Heart left ventricle (tissue), 16 donors: Measurements from ENCODE around the gene CAMTA1. TPM values are rescaled to one million over a fixed set of nuclear protein-coding genes. Genes with fewer than 3 reads are reported as not detected.
"Not testable (repeated sequence)": the region's sequence is repeated elsewhere in the genome, so short reads cannot be mapped to it uniquely, and the experiment has no call there.

Experiments
- ATAC-seq, 4 donors: fragments of 200-7000 bp; cut with Tn5 transposase; one replicate each; pipeline ENCODE4 v1.9.1; 2020 to 2022; ENCODE audit warnings: moderate library complexity in 4 of 4, mild to moderate bottlenecking in 3 of 4, moderate number of reproducible peaks in 1 of 4
- DNase-seq, 5 donors: peaks; one replicate each; pipeline ENCODE4 v3.0.0-alpha.2; 2020
- H3K27ac ChIP-seq, 12 donors: fragments of 200-600 bp; sonication (generic) in 4 of 12; one replicate each; pipeline versions ENCODE4 v1.5.0 to v1.8.0; 2016 to 2022; ENCODE audit warnings: mild to moderate bottlenecking in 2 of 12
- H3K27me3 ChIP-seq, 9 donors: fragments of 200-600 bp; sonication (generic) in 2 of 9; one replicate each; pipeline versions ENCODE4 v1.5.1 to v1.8.0; 2016 to 2022; ENCODE audit warnings: mild to moderate bottlenecking in 3 of 9
- H3K36me3 ChIP-seq, 9 donors: fragments of 200-600 bp; sonication (generic) in 2 of 9; one replicate each; pipeline versions ENCODE4 v1.5.0 to v1.8.0; 2018 to 2022; ENCODE audit warnings: mild to moderate bottlenecking in 2 of 9
- H3K4me1 ChIP-seq, 12 donors: fragments of 200-600 bp; sonication (generic) in 4 of 12; one replicate each; pipeline versions ENCODE4 v1.5.0 to v1.8.0; 2016 to 2022; ENCODE audit warnings: mild to moderate bottlenecking in 3 of 12
- H3K4me3 ChIP-seq, 12 donors: fragments of 200-600 bp; sonication (generic) in 4 of 12; one replicate each; pipeline versions ENCODE4 v1.5.0 to v1.8.0; 2017 to 2022; ENCODE audit warnings: mild to moderate bottlenecking in 9 of 12, moderate library complexity in 4 of 12
- H3K9me3 ChIP-seq, 12 donors: fragments of 200-600 bp; sonication (generic) in 4 of 12; one replicate each; pipeline versions ENCODE4 v1.5.0 to v1.8.0; 2016 to 2022; ENCODE audit warnings: mild to moderate bottlenecking in 1 of 12
- POLR2A ChIP-seq, 2 donors: fragments of 450-650 bp; IDR thresholded peaks; one replicate each; pipeline ENCODE4 v1.6.1; 2017; ENCODE audit warnings: antibody characterized with exemption in 2 of 2, mild to moderate bottlenecking in 2 of 2, moderate library complexity in 2 of 2
- WGBS, 4 donors: extraction: QIAGEN DNeasy Blood & Tissue Kit in 2 of 4; methylation state at CpG; one replicate each; pipeline versions ENCODE4 v1.1.5 to v1.1.7; 2013 to 2018; 5-methylcytosine and 5-hydroxymethylcytosine counted together
- intact Hi-C, 10 donors: fragments of 100-400 bp; cut with DNase I; formaldehyde crosslinking; loops; one replicate each; pipeline versions ENCODE4 v1.11.1 to v1.14.2; 2022
- polyA plus RNA-seq, 2 donors: library from polyadenylated mRNA; stranded (reverse); fragments of 200-250 nt; gene quantifications; one replicate each; pipeline ENCODE4 v1.2.3, GENCODE V29; 2013
- total RNA-seq, 9 donors: library from RNA; depleted of rRNA in 2 of 9; stranded (reverse); fragments of >200 nt in 2 of 9; fragmentation: NEBNext Ultra II Directional in 3 of 9; extraction: Animal tissue kit (Norgen Biotek cat#: 25700) in 3 of 9; gene quantifications; one replicate each; pipeline versions ENCODE4 v1.1.0 to v1.2.4, GENCODE V29; 2016 to 2023
- TF ChIP-seq, protein P1 (sequence below), 12 donors: fragments of 200-600 bp; sonication (generic) in 4 of 12; IDR thresholded peaks; one replicate each; pipeline versions ENCODE4 v1.5.0 to v1.8.0; 2018 to 2022; ENCODE audit warnings: antibody characterized with exemption in 12 of 12, mild to moderate bottlenecking in 5 of 12
- donor health status: ischemic (EF 13 %, LVEDD 7.1; RV severe dilation, severe dysfunction).
- donor health status: healthy with polysubstance abuse.
- donor health status: DM: no; HTN: yes; CAD: no.
- donor health status: DM: no; HTN: no; CAD: no.
- donor health status: ischemic (EF 25% LVEDD 6.9; RV normal size, moderate dysfunction).
- donor health status: ischemic (EF 25% LVEDD 5.7; RV mildly dilated, moderate dysfunction).
- donor health status: healthy.
- donor health status: DM: yes; HTN: yes; CAD: no.
- donor health status: ischemic (EF 35%, LVEDD 5.7; RV mildly dilated, moderate dysfunction).
- donor health status: nonischemic (EF 11% LVEDD 7.7; RV severe dilation, severe dysfunction).
- donor health status: DM: yes; HTN: yes; CAD: no.
- donor health status: PGD.
- donor health status: ischemic (EF 29% LVEDD 5.4; RV normal size, mild dysfunction).
- donor health status: nonischemic (EF 23%, LVEDD 6.1; RV moderate dilation, normal function).

CAMTA1 gene
- total and polyA plus RNA-seq, 11 donors, result 114 to 303 (median 137) TPM

DNA sequence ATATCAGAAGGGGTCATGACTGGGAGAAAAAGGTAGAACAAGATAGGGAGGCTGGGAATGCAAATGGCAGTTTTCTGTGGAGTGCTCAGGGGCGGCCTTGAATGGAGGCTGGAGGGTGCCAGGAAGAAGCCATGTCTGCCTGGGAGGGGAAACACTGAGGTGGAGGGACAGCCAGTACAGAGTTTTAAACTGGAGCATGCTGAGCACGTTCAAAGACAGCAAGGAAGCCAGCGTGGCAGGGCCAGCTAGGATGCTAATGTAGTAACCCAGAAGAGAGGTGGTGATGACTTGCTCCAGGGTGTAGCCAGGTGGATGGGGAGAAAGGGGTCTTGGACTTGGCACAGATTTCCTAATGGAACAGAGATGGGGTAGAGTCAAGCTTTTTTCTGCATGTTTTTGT lies 540.0 kb downstream of the CAMTA1 start:
- no peak for ATAC-seq
- WGBS, 4 donors, result 80 to 87% (median 85%) methylated on average over 3 of the region's 3 CpGs
- Histone ChIP-seq H3K27me3 (peaks cover 0 to 4% (median 0%) of the 10 kb centered on the region in 9 donors), H3K4me1 (no peaks in the 10 kb centered on the region), H3K9me3 (peaks cover 0 to 12% (median 0%) of the 10 kb centered on the region in 12 donors), H3K27ac (no peak overlapping the region), H3K4me3 (no peak overlapping the region), H3K36me3 (no peaks in the 10 kb centered on the region)
- DNase-seq, result no peak
- intact Hi-C loops, result no loop called here
- TF ChIP-seq, protein P1, sequence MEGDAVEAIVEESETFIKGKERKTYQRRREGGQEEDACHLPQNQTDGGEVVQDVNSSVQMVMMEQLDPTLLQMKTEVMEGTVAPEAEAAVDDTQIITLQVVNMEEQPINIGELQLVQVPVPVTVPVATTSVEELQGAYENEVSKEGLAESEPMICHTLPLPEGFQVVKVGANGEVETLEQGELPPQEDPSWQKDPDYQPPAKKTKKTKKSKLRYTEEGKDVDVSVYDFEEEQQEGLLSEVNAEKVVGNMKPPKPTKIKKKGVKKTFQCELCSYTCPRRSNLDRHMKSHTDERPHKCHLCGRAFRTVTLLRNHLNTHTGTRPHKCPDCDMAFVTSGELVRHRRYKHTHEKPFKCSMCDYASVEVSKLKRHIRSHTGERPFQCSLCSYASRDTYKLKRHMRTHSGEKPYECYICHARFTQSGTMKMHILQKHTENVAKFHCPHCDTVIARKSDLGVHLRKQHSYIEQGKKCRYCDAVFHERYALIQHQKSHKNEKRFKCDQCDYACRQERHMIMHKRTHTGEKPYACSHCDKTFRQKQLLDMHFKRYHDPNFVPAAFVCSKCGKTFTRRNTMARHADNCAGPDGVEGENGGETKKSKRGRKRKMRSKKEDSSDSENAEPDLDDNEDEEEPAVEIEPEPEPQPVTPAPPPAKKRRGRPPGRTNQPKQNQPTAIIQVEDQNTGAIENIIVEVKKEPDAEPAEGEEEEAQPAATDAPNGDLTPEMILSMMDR (IDR thresholded peaks at IDR 0.05), result no peak
- no peak for TF ChIP-seq POLR2A (IDR thresholded peaks at IDR 0.05)

DNA sequence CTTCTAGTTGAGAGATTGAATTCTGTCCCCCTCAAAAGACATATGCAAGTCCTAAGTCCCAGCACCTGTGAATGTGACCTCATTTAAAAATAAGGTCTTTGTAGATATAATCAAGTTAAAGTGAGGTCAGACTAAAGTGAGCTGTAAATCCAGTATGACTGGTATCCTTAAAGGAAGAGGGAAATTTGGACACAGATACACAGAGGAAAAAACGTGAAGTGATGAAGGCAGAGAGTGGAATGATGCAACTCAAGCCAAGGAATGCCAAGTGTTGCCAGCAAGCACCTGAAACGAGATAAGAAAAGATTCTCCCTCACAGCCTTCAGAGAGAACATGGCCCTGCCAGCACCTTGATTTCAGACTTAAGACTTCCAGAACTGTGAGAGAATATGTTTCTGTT lies 541.1 kb downstream of the CAMTA1 start:
- DNase-seq (no peak), ATAC-seq (no peak)
- WGBS, 4 donors, result 46 to 59% (median 55%) methylated on average over 2 of the region's 2 CpGs
- TF ChIP-seq, protein P1 (IDR thresholded peaks at IDR 0.05), result no peak
- H3K9me3 ChIP-seq, result peaks cover 0 to 12% (median 0%) of the 10 kb centered on the region in 12 donors
- no peaks in the 10 kb centered on the region for H3K4me1 ChIP-seq
- H3K36me3 ChIP-seq, result no peaks in the 10 kb centered on the region
- H3K4me3 ChIP-seq, result no peak overlapping the region
- H3K27ac ChIP-seq, result no peak overlapping the region
- H3K27me3 ChIP-seq, result peaks cover 0 to 4% (median 0%) of the 10 kb centered on the region in 9 donors
- intact Hi-C loops, result no loop called here

DNA sequence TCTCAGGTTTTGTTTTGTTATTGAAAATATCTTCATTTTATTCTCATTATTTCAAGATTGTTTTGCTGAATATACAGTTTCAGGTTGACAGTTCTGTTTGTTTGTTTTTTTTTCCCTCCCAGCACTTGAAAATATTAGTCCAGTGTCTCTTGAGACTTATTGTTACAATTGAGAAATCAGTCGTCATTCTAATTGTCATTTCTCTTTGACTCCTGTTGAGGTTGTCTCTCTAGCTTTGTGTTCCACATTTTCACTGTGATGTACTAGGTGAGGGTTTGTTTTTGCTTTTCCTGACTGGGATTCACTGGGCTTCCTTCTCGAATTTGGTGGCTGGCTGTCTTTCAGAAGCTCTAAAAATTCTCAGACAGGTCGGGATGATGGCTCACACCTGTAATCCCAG lies 542.6 kb downstream of the CAMTA1 start:
- Histone ChIP-seq H3K4me1 (no peaks in the 10 kb centered on the region), H3K36me3 (no peaks in the 10 kb centered on the region), H3K4me3 (no peak overlapping the region), H3K27me3 (peaks cover 0 to 4% (median 0%) of the 10 kb centered on the region in 9 donors), H3K27ac (no peak overlapping the region), H3K9me3 (peaks cover 0 to 12% (median 0%) of the 10 kb centered on the region in 12 donors)
- intact Hi-C loops, result no loop called here
- DNase-seq (no peak), ATAC-seq (no peak)
- TF ChIP-seq, protein P1 (IDR thresholded peaks at IDR 0.05), result no peak
- no peak for TF ChIP-seq POLR2A (IDR thresholded peaks at IDR 0.05)
- 63 to 76% (median 72%) methylated on average over 3 of the region's 3 CpGs for WGBS, 4 donors

DNA sequence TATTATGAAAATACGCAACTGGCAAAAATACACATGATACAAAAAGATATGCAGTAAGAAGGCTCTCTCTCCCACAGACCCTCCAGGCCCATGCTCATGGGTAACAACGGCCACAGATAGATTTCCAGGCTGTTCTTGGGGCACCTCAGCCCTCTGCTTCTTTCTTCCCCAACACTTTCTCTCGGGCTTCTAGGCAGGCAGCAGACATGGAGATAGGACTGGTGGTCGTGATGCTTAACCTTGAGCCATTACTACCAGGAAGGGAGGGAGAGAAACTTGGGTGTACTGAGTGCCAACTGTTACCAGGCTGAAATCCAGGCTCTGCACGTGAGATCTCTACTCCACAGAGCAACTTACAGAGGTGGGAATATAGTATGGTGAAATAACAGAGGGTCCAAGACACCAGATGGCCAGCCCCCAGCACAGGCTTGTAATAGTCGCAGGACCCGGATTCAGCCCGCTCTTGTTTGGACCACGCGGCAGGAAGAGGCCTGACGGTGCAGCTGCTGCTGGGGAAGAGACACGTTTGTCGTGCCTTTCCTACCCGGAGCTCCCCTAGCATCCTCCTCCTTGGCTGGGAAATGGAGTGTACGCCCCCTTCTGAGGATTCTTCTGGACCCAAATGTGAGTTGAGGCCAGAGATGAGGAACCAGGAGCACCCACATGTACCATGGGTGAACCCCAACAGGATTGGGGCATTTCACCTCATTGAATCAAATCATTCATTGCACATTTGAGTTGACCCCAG lies 544.8 kb downstream of the CAMTA1 start:
- no peak for DNase-seq

DNA sequence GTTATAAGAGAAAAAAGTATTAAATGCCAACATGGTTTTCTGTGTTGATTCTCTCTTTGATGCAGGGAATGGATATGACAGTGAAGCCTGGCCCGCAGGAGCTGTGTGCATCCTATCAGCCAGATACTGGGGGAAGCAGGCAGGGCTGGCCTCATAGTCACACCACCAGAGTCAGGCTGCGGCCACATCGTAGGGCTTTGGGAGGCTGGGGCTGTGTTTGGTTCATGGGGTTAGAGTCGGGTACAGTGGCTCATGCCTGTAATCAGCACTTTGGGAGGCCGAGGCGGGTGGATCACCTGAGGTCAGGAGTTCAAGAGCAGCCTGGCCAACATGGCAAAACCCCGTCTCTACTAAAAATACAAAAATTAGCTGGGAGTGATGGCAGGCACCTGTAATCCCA lies 545.5 kb downstream of the CAMTA1 start:
- H3K27ac ChIP-seq, intact Hi-C loops, H3K4me1 ChIP-seq, H3K4me3 ChIP-seq, DNase-seq, H3K27me3 ChIP-seq, ATAC-seq, H3K36me3 ChIP-seq: not testable (repeated sequence)
- 90 to 95% (median 93%) methylated on average over 7 of the region's 7 CpGs for WGBS, 4 donors
- peaks cover 0 to 12% (median 0%) of the 10 kb centered on the region in 12 donors for H3K9me3 ChIP-seq

More for the DNA sequence above, 544.8 kb downstream of the CAMTA1 start:
- WGBS, 4 donors, result 86 to 91% (median 90%) methylated on average over 15 of the region's 15 CpGs
- TF ChIP-seq, protein P1 (IDR thresholded peaks at IDR 0.05), result no peak
- no peak for TF ChIP-seq POLR2A (IDR thresholded peaks at IDR 0.05)
- ATAC-seq, result no peak
- H3K36me3 ChIP-seq, result no peaks in the 10 kb centered on the region
- peaks cover 0 to 12% (median 0%) of the 10 kb centered on the region in 12 donors for H3K9me3 ChIP-seq
- peaks cover 0 to 9% (median 3%) of the 10 kb centered on the region in 12 donors for H3K4me1 ChIP-seq
- peaks cover 0 to 3% (median 0%) of the 10 kb centered on the region in 9 donors for H3K27me3 ChIP-seq
- no peak overlapping the region for H3K4me3 ChIP-seq
- intact Hi-C loops, result no loop called here
- no peak overlapping the region for H3K27ac ChIP-seq
